IPS-18a (cell line): ENCODE measurements around the gene SURF1.

Source experiments
- H3K27ac ChIP-seq: one replicate; pipeline ENCODE4 v1.5.1; 2013; ENCODE audit warnings: low read length
- H3K27me3 ChIP-seq: one replicate; pipeline ENCODE4 v1.6.1; 2013; ENCODE audit warnings: mild to moderate bottlenecking, low read length; ENCODE audit not compliant: control insufficient read depth, insufficient read depth
- H3K36me3 ChIP-seq: one replicate; pipeline ENCODE4 v1.6.1; 2013; ENCODE audit warnings: low read depth, low read length; ENCODE audit not compliant: control insufficient read depth
- H3K4me1 ChIP-seq: one replicate; pipeline ENCODE4 v1.6.1; 2013; ENCODE audit warnings: low read depth, low read length; ENCODE audit not compliant: control insufficient read depth
- H3K4me3 ChIP-seq: one replicate; pipeline ENCODE4 v1.5.1; 2013; ENCODE audit warnings: low read length
- H3K9ac ChIP-seq: one replicate; pipeline ENCODE4 v1.6.1; 2013; ENCODE audit warnings: mild to moderate bottlenecking, low read length, moderate library complexity
- H3K9me3 ChIP-seq: one replicate; pipeline ENCODE4 v1.6.1; 2013; ENCODE audit warnings: low read depth, low read length; ENCODE audit not compliant: control insufficient read depth

The SURF1 gene, protein sequence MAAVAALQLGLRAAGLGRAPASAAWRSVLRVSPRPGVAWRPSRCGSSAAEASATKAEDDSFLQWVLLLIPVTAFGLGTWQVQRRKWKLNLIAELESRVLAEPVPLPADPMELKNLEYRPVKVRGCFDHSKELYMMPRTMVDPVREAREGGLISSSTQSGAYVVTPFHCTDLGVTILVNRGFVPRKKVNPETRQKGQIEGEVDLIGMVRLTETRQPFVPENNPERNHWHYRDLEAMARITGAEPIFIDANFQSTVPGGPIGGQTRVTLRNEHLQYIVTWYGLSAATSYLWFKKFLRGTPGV

GRCh38 chr9:133356391-133357091 lies at the start of gene SURF1, which contains the start of gene SURF2:
Gene SURF1, minus strand, starts transcription at chr9:133356487. Its CDS starts 34 bp downstream, at chr9:133356453.
Gene SURF2, plus strand, starts transcription at chr9:133356550. Its CDS starts 43 bp downstream, at chr9:133356593.
- Histone ChIP-seq H3K9ac (peak within 1 kb of the TSS; percentile 75), H3K27me3 (no peaks in the 10 kb centered on the region), H3K4me3 (peak within 1 kb of the TSS; percentile 88), H3K9me3 (no peaks in the 10 kb centered on the region), H3K27ac (no peak within 1 kb of the TSS), H3K36me3 (peaks cover 37% of the 10 kb centered on the region), H3K4me1 (peaks cover 5% of the 10 kb centered on the region)

DNA sequence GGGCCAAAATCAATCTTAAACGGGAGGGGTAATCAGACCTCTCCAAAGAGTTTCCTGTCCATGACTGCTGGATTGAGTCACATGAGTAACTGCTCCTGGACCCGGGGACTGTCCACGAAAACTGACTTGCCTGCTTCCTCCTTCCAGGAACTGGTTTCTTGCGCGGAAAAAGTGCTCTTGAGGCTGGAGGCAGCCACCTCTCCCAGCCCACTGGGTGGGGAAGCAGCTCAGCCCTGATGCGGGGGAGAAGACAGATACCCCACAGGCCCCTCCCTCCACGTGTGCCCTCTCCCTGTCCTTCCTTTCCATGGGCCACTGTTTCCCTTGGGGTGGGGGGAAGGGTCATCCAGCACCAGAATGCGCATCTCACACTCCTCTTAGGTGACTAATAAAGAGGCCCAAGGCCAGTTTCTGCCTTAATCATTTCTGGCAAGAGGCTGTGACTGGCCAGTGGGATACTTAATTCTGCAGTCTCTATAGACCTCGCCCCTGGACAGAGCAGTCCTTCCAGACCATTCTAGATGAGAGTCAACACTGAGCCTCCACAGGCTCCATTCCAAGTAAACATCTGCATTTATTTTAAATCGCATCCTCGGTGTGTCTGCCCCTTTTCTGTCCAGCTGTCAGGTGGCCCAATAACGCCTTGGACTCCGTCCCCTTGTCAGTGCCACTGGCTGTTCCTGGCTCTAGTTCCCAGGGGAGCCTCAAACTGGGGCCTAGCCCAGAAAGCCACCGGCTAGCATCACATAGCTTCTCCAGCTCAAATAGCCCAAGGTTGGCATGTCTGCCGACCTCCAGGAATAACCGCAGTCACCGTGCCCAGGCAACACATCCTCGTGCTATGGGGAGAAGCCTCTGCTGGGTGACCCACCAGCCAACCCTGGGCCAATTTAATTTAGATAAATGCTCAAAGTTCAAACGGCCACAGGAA lies 49.5 kb upstream of the SURF1 start:
- no peaks in the 10 kb centered on the region for H3K9me3 ChIP-seq
- no peaks in the 10 kb centered on the region for H3K4me1 ChIP-seq
- no peak overlapping the region for H3K27ac ChIP-seq
- no peak overlapping the region for H3K9ac ChIP-seq
- peaks cover 40% of the 10 kb centered on the region for H3K36me3 ChIP-seq
- H3K4me3 ChIP-seq = no peak overlapping the region
- no peaks in the 10 kb centered on the region for H3K27me3 ChIP-seq

DNA sequence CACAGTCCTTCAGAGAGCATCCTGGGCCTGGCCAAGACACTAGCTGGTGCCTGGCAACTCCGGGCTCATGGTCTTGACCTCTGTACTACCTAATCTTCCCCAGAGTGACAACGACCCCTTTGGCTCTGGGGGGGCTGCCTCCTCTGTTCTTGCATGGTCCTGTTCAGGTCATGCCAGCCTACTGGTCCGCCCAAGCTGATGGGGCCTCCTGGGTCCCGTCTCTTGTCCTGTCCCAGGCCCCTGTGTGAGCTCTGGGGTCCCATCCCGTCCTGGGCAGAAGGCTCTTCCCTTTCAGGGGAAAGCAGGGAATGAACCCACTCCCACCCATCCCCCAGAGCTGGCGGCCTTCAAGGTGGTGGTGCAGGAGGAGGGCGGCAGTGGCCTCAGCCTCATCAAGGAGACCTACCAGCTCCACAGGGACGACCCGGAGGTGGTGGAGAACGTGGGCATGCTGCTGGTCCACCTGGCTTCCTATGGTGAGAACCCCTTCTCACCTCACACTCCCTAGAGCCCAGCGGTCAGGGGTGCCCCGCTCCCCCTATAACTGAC lies 48.2 kb upstream of the SURF1 start:
- Histone ChIP-seq H3K4me1 (no peaks in the 10 kb centered on the region), H3K4me3 (no peak overlapping the region), H3K9ac (no peak overlapping the region), H3K9me3 (no peaks in the 10 kb centered on the region), H3K27me3 (no peaks in the 10 kb centered on the region), H3K27ac (no peak overlapping the region), H3K36me3 (peaks cover 28% of the 10 kb centered on the region)

- Histone ChIP-seq H3K9me3 (no peaks in the 10 kb centered on the region), H3K36me3 (peaks cover 28% of the 10 kb centered on the region), H3K4me3 (no peak overlapping the region), H3K27me3 (no peaks in the 10 kb centered on the region), H3K4me1 (no peaks in the 10 kb centered on the region), H3K27ac (no peak overlapping the region), H3K9ac (no peak overlapping the region)
These were observed 47.6 kb upstream of the SURF1 start for GRCh38 chr9:133403766-133404453.

DNA sequence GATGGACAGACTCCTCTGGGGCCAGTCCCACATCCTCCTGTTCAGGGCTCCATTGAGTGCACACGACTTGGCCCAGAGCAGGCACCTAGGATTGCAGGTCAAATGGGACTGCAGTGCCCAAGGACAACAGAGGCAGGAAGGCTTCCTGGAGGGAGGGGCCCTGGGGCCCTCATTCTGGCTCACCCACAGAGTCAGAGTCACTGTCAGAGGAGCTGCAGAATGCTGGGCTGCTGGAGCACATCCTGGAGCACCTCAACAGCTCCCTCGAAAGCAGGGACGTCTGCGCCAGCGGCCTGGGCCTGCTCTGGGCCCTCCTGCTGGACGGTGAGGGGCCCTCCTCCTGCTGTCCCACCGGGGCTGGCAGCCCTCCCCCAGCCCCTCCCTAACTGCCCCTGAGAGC lies 46.4 kb upstream of the SURF1 start:
- Histone ChIP-seq H3K4me3 (no peak overlapping the region), H3K4me1 (no peaks in the 10 kb centered on the region), H3K9me3 (no peaks in the 10 kb centered on the region), H3K36me3 (peaks cover 19% of the 10 kb centered on the region), H3K27ac (no peak overlapping the region), H3K27me3 (no peaks in the 10 kb centered on the region), H3K9ac (no peak overlapping the region)

GRCh38 chr9:133401588-133401987 lies 45.3 kb upstream of the SURF1 start:
- H3K4me1 ChIP-seq = no peaks in the 10 kb centered on the region
- H3K9me3 ChIP-seq = no peaks in the 10 kb centered on the region
- no peak overlapping the region for H3K4me3 ChIP-seq
- no peak overlapping the region for H3K27ac ChIP-seq
- H3K9ac ChIP-seq = no peak overlapping the region
- H3K36me3 ChIP-seq = peaks cover 15% of the 10 kb centered on the region
- no peaks in the 10 kb centered on the region for H3K27me3 ChIP-seq

DNA sequence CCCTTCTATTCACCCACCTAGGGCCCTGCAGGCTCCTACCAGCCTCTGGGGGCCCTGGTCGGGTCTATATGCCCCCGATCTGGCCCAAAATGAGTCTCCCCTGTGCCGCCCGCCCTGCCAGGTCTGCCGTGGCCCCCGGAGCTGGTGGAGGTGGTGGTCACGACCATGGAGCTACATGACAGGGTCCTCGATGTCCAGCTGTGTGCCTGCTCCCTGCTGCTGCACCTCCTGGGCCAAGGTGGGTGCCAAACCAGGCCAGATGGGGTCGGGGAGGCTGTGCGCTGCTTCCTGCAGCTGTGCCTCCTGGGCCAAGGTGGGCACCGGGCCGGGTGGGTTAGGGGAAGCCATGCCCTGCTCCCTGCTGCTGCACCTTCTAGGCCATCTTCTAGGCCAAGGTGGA lies 44.0 kb upstream of the SURF1 start:
- no peaks in the 10 kb centered on the region for H3K4me1 ChIP-seq
- peaks cover 4% of the 10 kb centered on the region for H3K36me3 ChIP-seq
- H3K9me3 ChIP-seq = no peaks in the 10 kb centered on the region
- H3K27me3 ChIP-seq = no peaks in the 10 kb centered on the region
- no peak overlapping the region for H3K9ac ChIP-seq
- H3K27ac ChIP-seq = no peak overlapping the region
- H3K4me3 ChIP-seq = no peak overlapping the region

DNA sequence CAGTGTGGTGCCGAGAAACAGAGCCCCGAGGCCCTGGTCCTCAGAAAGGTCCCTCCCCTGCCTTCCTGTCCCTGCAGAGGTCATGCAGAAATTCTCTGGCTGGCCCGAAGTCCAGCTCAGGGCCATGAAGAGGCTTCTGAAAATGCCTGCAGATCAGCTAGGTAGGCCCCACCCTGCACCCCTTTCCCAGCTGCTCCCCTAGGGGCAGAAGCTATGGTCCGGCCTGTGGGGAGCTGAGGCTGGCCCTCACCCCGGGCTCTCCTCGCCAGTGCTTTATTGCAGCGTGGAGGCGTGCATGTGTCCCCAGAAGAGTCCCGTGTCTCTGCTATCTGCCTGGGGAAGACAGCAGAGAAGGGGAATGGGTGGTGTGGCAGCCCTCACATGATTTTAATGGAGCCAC lies 41.6 kb upstream of the SURF1 start:
- Histone ChIP-seq H3K4me3 (no peak overlapping the region), H3K27me3 (no peaks in the 10 kb centered on the region), H3K27ac (no peak overlapping the region), H3K9ac (no peak overlapping the region), H3K4me1 (no peaks in the 10 kb centered on the region), H3K9me3 (no peaks in the 10 kb centered on the region), H3K36me3 (no peaks in the 10 kb centered on the region)

GRCh38 chr9:133397370-133397769 lies 41.1 kb upstream of the SURF1 start:
- Histone ChIP-seq H3K4me1 (no peaks in the 10 kb centered on the region), H3K36me3 (no peaks in the 10 kb centered on the region), H3K4me3 (no peak overlapping the region)

DNA sequence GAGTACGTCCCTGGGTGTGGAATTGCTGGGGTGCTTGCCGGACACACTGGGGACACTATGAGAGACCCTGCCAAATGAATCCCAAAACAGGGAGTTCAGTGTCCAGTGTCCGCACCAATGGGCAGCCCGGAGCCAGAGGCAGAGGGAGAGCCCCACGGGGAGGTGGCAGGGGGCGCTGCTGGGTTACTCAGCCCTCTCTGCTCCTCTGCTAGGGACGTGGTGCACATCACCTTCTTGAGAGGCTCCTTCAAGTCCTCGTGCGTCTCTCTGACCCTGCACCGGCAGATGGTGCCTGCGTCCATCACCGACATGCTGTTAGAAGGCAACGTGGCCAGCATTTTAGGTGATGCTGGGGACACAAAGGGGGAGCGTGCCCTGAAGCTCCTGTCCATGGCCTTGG lies 40.7 kb upstream of the SURF1 start:
- no peaks in the 10 kb centered on the region for H3K36me3 ChIP-seq
- no peak overlapping the region for H3K4me3 ChIP-seq
- H3K27me3 ChIP-seq = no peaks in the 10 kb centered on the region
- no peak overlapping the region for H3K27ac ChIP-seq
- no peak overlapping the region for H3K9ac ChIP-seq
- H3K9me3 ChIP-seq = no peaks in the 10 kb centered on the region
- no peaks in the 10 kb centered on the region for H3K4me1 ChIP-seq

More at GRCh38 chr9:133397370-133397769, 41.1 kb upstream of the SURF1 start:
- Histone ChIP-seq H3K27me3 (no peaks in the 10 kb centered on the region), H3K9ac (no peak overlapping the region), H3K9me3 (no peaks in the 10 kb centered on the region), H3K27ac (no peak overlapping the region)
